Kidney epithelial cell (primary cell): ENCODE measurements around the gene RIBC2. TPM values are rescaled to one million over a fixed set of nuclear protein-coding genes. Genes with fewer than 3 reads are reported as not detected.
"Not testable (repeated sequence)": the region's sequence is repeated elsewhere in the genome, so short reads cannot be mapped to it uniquely, and the experiment has no call there.

ENCODE experiments used
- DNase-seq: peaks from one replicate; pipeline ENCODE4 v3.0.0-alpha.2; 2010; ENCODE audit warnings: low read depth
- H3K27me3 ChIP-seq: 2 replicates; pipeline ENCODE4 v1.6.0; 2011; ENCODE audit warnings: low read length; ENCODE audit not compliant: control insufficient read depth, insufficient read depth
- H3K36me3 ChIP-seq: 2 replicates; pipeline ENCODE4 v1.5.1; 2011; ENCODE audit warnings: low read length; ENCODE audit not compliant: control insufficient read depth, insufficient read depth
- H3K4me3 ChIP-seq: 2 replicates; pipeline ENCODE4 v1.5.1; 2011; ENCODE audit warnings: low read depth, mild to moderate bottlenecking, control low read depth, low read length
- CTCF ChIP-seq: IDR thresholded peaks from 2 replicates; pipeline ENCODE4 v1.5.1; 2011; ENCODE audit warnings: mild to moderate bottlenecking, moderate library complexity, low read length, control low read depth, inconsistent platforms; ENCODE audit not compliant: insufficient read depth, poor library complexity, severe bottlenecking
- total RNA-seq: library from RNA; depleted of rRNA; stranded (reverse); fragments of >200 nt; gene quantifications from 2 replicates; pipeline ENCODE4 v1.2.3, GENCODE V29; 2015

RIBC2 gene
- total RNA-seq, 1 donor from 2014 or later, result 0.13 TPM

- Histone ChIP-seq H3K27me3 (peaks cover 2% of the 10 kb centered on the region), H3K4me3 (no peak overlapping the region), H3K36me3 (no peaks in the 10 kb centered on the region)
- no peak for TF ChIP-seq CTCF
- DNase-seq, result no peak
Measured at GRCh38 chr22:45429981-45430775, 16.7 kb downstream of the RIBC2 start.

DNA sequence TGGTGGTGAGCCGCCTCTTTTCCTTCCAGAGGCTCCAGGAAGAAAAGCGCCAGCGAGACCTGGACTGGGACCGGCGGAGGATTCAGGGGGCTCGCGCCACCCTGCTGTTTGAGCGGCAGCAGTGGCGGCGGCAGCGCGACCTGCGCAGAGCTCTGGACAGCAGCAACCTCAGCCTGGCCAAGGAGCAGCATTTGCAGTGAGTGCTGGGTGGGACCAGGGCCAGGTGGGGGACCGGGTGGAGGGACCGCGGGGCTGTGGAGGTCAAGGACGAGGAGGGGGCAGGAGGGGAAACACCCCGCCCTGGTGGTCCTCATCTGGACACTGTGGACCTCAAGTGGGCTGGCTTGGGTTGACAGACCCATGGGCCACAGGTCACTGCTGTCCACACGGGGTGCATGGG, 17.4 kb downstream of the RIBC2 start:
- H3K4me3 ChIP-seq, result no peak overlapping the region
- no peak for DNase-seq
- peaks cover 2% of the 10 kb centered on the region for H3K27me3 ChIP-seq
- H3K36me3 ChIP-seq, result no peaks in the 10 kb centered on the region
- no peak for TF ChIP-seq CTCF

DNA sequence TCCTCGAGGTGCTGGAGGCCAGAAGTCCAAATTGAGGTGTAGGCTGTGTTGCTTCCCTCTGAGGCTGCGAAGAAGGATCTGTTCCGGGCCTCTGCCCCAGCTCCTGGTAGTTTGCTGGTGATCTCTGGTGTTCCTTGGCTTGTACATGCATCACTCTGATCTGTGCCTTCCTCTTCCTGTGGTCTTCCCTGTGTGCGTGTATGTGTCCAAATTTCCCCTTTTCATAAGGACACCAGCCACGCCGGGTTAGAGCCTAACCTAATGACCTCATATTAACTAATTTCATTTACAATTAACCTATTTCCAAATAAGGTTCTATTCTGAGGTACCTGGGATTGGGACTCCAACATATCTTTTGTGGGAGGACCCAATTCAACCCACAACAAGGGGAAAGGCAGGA, 21.5 kb downstream of the RIBC2 start:
- Histone ChIP-seq H3K36me3 (no peaks in the 10 kb centered on the region), H3K4me3 (no peak overlapping the region), H3K27me3 (no peaks in the 10 kb centered on the region)
- no peak for TF ChIP-seq CTCF
- DNase-seq, result no peak

DNA sequence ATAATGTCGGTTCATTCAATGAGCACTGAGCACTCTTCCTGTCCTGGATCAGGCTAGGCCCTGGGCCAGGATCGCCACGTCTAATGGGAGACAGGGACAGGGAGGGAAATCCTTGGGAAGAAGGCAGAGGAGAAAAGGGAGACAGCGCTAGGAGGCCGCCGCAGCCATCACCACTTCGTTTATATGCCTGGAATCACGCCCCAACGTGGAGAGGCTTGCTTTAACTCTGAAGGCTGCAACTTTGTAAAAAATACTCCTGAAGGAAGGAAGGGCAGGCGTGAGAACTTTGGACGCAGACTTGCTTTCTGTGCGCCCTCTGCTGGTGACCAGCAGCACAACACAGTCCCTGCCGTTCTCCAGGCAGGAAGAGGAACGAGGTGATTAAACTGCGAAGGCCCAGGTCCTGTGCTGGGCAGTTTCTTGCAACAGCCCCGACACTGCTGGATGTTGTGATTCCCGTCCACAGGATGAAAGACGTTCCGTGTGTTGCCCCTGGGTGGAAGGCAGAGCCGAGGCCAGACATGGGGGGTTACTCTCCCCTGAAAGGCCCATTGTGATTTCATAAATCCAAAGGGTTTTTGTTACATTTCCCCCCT, 22.1 kb downstream of the RIBC2 start:
- H3K4me3 ChIP-seq, result no peak overlapping the region

GRCh38 chr22:45436871-45437517, 23.5 kb downstream of the RIBC2 start:
- not testable (repeated sequence) for H3K4me3 ChIP-seq

More for the DNA sequence above, 22.1 kb downstream of the RIBC2 start:
- Histone ChIP-seq H3K36me3 (no peaks in the 10 kb centered on the region), H3K27me3 (peaks cover 2% of the 10 kb centered on the region)
- peak; percentile 91 for TF ChIP-seq CTCF
- DNase-seq, result peak; percentile 56

GRCh38 chr22:45438336-45438735, 24.8 kb downstream of the RIBC2 start:
- Histone ChIP-seq H3K27me3 (peaks cover 11% of the 10 kb centered on the region), H3K36me3 (no peaks in the 10 kb centered on the region), H3K4me3 (no peak overlapping the region)
- no peak for DNase-seq
- TF ChIP-seq CTCF, result no peak

More at GRCh38 chr22:45436871-45437517, 23.5 kb downstream of the RIBC2 start:
- H3K36me3 ChIP-seq, DNase-seq, H3K27me3 ChIP-seq: not testable (repeated sequence)

GRCh38 chr22:45440688-45441087, 27.2 kb downstream of the RIBC2 start:
- peaks cover 14% of the 10 kb centered on the region for H3K27me3 ChIP-seq
- H3K4me3 ChIP-seq, DNase-seq, H3K36me3 ChIP-seq: not testable (repeated sequence)
